ENCODE measurements around the gene PALLD. TPM values are rescaled to one million over a fixed set of nuclear protein-coding genes. Genes with fewer than 3 reads are reported as not detected.

The PALLD gene
- total and polyA plus RNA-seq, 12 donors: 30.3 to 203 (median 90.5) TPM

- Histone ChIP-seq H3K27ac (no peak overlapping the region), H3K9me3 (replicated peaks in 1 of 3) (no peaks in the 10 kb centered on the region), H3K4me3 (no peak overlapping the region), H3K36me3 (replicated peaks in 1 of 2) (no peaks in the 10 kb centered on the region), H3K27me3 (no peaks in the 10 kb centered on the region), H3K4me1 (replicated peaks in 1 of 2) (no peaks in the 10 kb centered on the region)
- intact Hi-C loops (cut with DNase I): no loop called here
- DNase-seq: no peak
- WGBS, 4 donors: 69 to 78% (median 72%) methylated on average over 3 of the region's 3 CpGs
- TF ChIP-seq CTCF (IDR thresholded peaks at IDR 0.05): no peak
- TF ChIP-seq POLR2A (IDR thresholded peaks at IDR 0.05): no peak
Observed at GRCh38 chr4:168688584-168688983, 191.7 kb downstream of the PALLD start.

- H3K27ac ChIP-seq: no peak overlapping the region
- no peaks in the 10 kb centered on the region for H3K9me3 ChIP-seq (replicated peaks in 1 of 3)
- no peak overlapping the region for H3K4me3 ChIP-seq
- H3K4me1 ChIP-seq (replicated peaks in 1 of 2): no peaks in the 10 kb centered on the region
- DNase-seq: no peak
- no peak for TF ChIP-seq CTCF (IDR thresholded peaks at IDR 0.05)
- no peak for TF ChIP-seq POLR2A (IDR thresholded peaks at IDR 0.05)
- no peaks in the 10 kb centered on the region for H3K27me3 ChIP-seq
- WGBS, 4 donors: 91 to 96% (median 94%) methylated on average over 1 of the region's 1 CpG
- H3K36me3 ChIP-seq (replicated peaks in 1 of 2): no peaks in the 10 kb centered on the region
- intact Hi-C loops (cut with DNase I): no loop called here
Observed at GRCh38 chr4:168689791-168690190, 192.9 kb downstream of the PALLD start.

- H3K4me3 ChIP-seq: no peak overlapping the region
- H3K27ac ChIP-seq: no peak overlapping the region
- H3K9me3 ChIP-seq (replicated peaks in 1 of 3): no peaks in the 10 kb centered on the region
- DNase-seq: no peak
- no peaks in the 10 kb centered on the region for H3K27me3 ChIP-seq
- intact Hi-C loops (cut with DNase I): no loop called here
- H3K4me1 ChIP-seq (replicated peaks in 1 of 2): no peaks in the 10 kb centered on the region
- 46 to 66% (median 50%) methylated on average over 2 of the region's 2 CpGs for WGBS, 4 donors
- no peaks in the 10 kb centered on the region for H3K36me3 ChIP-seq (replicated peaks in 1 of 2)
- TF ChIP-seq POLR2A (IDR thresholded peaks at IDR 0.05) (no peak), CTCF (IDR thresholded peaks at IDR 0.05) (no peak)
Observed at GRCh38 chr4:168690199-168690598, 193.3 kb downstream of the PALLD start.

GRCh38 chr4:168691631-168692369 lies 194.9 kb downstream of the PALLD start:
- Histone ChIP-seq H3K27me3 (no peaks in the 10 kb centered on the region), H3K9me3 (replicated peaks in 1 of 3) (no peaks in the 10 kb centered on the region), H3K36me3 (replicated peaks in 1 of 2) (no peaks in the 10 kb centered on the region), H3K4me1 (replicated peaks in 1 of 2) (no peaks in the 10 kb centered on the region), H3K4me3 (no peak overlapping the region), H3K27ac (no peak overlapping the region)
- WGBS, 4 donors: 66 to 72% (median 69%) methylated on average over 6 of the region's 6 CpGs
- DNase-seq: no peak
- intact Hi-C loops (cut with DNase I): no loop called here
- TF ChIP-seq CTCF (IDR thresholded peaks at IDR 0.05): no peak
